Small intestine (tissue), 7 donors: ENCODE results near the gene TUBGCP5. TPM values are rescaled to one million over a fixed set of nuclear protein-coding genes. Genes with fewer than 3 reads are reported as not detected.
A peak's percentile ranks its signal among the peaks of the same experiment; 100 is the strongest.
"Not testable (repeated sequence)": the region's sequence is repeated elsewhere in the genome, so short reads cannot be mapped to it uniquely, and the experiment has no call there.

Experiments used
- DNase-seq, 2 donors: peaks; one replicate each; pipeline versions ENCODE4 v3.0.0 to v3.0.0-alpha.2; 2013
- FAIRE-seq: peaks from 2 replicates; lab custom pipeline; 2012; peaks lifted over from hg19 to GRCh38; lab: Jason Lieb, UNC
- H3K27ac ChIP-seq, 3 donors: one replicate each; pipeline ENCODE4 v1.5.1; 2013; ENCODE audit warnings: low read length in 2 of 3, mild to moderate bottlenecking in 2 of 3, control low read depth in 1 of 3, inconsistent platforms in 1 of 3, low read depth in 1 of 3, moderate library complexity in 1 of 3
- H3K27me3 ChIP-seq, 3 donors: one replicate each; pipeline ENCODE4 v1.6.1; 2013; ENCODE audit warnings: low read length in 3 of 3, inconsistent platforms in 1 of 3; ENCODE audit not compliant: control insufficient read depth in 3 of 3, insufficient read depth in 3 of 3
- H3K36me3 ChIP-seq, 3 donors: one replicate each; pipeline ENCODE4 v1.6.1; 2013; ENCODE audit warnings: low read length in 3 of 3, inconsistent platforms in 1 of 3, low read depth in 1 of 3, mild to moderate bottlenecking in 1 of 3, moderate library complexity in 1 of 3; ENCODE audit not compliant: control insufficient read depth in 3 of 3, insufficient read depth in 2 of 3
- H3K4me1 ChIP-seq, 3 donors: one replicate each; pipeline ENCODE4 v1.6.1; 2013; ENCODE audit warnings: low read length in 2 of 3, inconsistent platforms in 1 of 3, low read depth in 1 of 3, mild to moderate bottlenecking in 1 of 3, moderate library complexity in 1 of 3; ENCODE audit not compliant: control insufficient read depth in 3 of 3, insufficient read depth in 2 of 3
- H3K4me3 ChIP-seq, 3 donors: one replicate each; pipeline ENCODE4 v1.5.1; 2013; ENCODE audit warnings: low read length in 3 of 3, control low read depth in 1 of 3, inconsistent platforms in 1 of 3, low read depth in 1 of 3, mild to moderate bottlenecking in 1 of 3, moderate library complexity in 1 of 3
- H3K9me3 ChIP-seq, 2 donors: one replicate each; pipeline ENCODE4 v1.6.1; 2013; ENCODE audit warnings: low read depth in 1 of 2, low read length in 1 of 2; ENCODE audit not compliant: control insufficient read depth in 2 of 2, insufficient read depth in 1 of 2
- WGBS, 3 donors: extraction: QIAGEN DNeasy Blood & Tissue Kit; methylation state at CpG; one replicate each; pipeline ENCODE4 v1.1.7; 2013; 5-methylcytosine and 5-hydroxymethylcytosine counted together
- polyA plus RNA-seq, 4 donors: library from polyadenylated mRNA; stranded (reverse) in 3 of 4; unstranded in 1 of 4; fragments of 200-250 nt in 3 of 4; fragments of 120-200 nt in 1 of 4; gene quantifications; one replicate each; pipeline versions ENCODE4 v1.2.1 to v1.2.3, GENCODE V29; 2013
- donor health status: healthy with polysubstance abuse.
- donor health status: control.
- donor health status: control.
- donor health status: Bipolar disorder and iron deficiency.
- donor health status: healthy.

TUBGCP5 gene
- polyA plus RNA-seq, 4 donors = 3.0 to 16.6 (median 6.1) TPM

GRCh38 chr15:23038726-23039142, 635 bp downstream of the TUBGCP5 start:
- 2 to 4% (median 3%) methylated on average over 13 to 14 of the region's 14 CpGs for WGBS, 3 donors

GRCh38 chr15:23035964-23036566, 3.3 kb downstream of the TUBGCP5 start:
- Histone ChIP-seq H3K36me3 (peaks cover 5 to 19% (median 5%) of the 10 kb centered on the region in 3 donors), H3K4me3 (no peak overlapping the region), H3K9me3 (no peaks in the 10 kb centered on the region), H3K4me1 (no peaks in the 10 kb centered on the region), H3K27me3 (no peaks in the 10 kb centered on the region), H3K27ac (no peak overlapping the region)
- FAIRE-seq (no peak), DNase-seq (peak; percentile 31 to 64)
- 44 to 55% (median 49%) methylated on average over 5 of the region's 5 CpGs for WGBS, 3 donors

More at GRCh38 chr15:23038726-23039142, 635 bp downstream of the TUBGCP5 start:
- Histone ChIP-seq H3K9me3 (no peaks in the 10 kb centered on the region), H3K27me3 (no peaks in the 10 kb centered on the region), H3K27ac (peak overlapping the region; percentile 48 to 95 (median 92)), H3K36me3 (peaks cover 2 to 14% (median 3%) of the 10 kb centered on the region in 3 donors), H3K4me1 (no peaks in the 10 kb centered on the region), H3K4me3 (peak overlapping the region; percentile 55 to 96 (median 58))
- DNase-seq (peak in 1 of 2 donors; percentile 38), FAIRE-seq (no peak)

- Histone ChIP-seq H3K27ac (no peak overlapping the region), H3K4me3 (no peak overlapping the region), H3K4me1 (no peaks in the 10 kb centered on the region), H3K27me3 (no peaks in the 10 kb centered on the region), H3K9me3 (no peaks in the 10 kb centered on the region), H3K36me3 (peaks cover 5 to 27% (median 11%) of the 10 kb centered on the region in 3 donors)
- no peak for DNase-seq
- no peak for FAIRE-seq
- 91 to 96% (median 95%) methylated on average over 2 of the region's 2 CpGs for WGBS, 3 donors
Measured at GRCh38 chr15:23033979-23034378, 5.4 kb downstream of the TUBGCP5 start.

- peaks cover 16 to 32% (median 24%) of the 10 kb centered on the region in 3 donors for H3K36me3 ChIP-seq
- 88 to 97% (median 88%) methylated on average over 1 of the region's 1 CpG for WGBS, 3 donors
- no peak for DNase-seq
Measured at GRCh38 chr15:23026218-23026617, 13.2 kb downstream of the TUBGCP5 start.

DNA sequence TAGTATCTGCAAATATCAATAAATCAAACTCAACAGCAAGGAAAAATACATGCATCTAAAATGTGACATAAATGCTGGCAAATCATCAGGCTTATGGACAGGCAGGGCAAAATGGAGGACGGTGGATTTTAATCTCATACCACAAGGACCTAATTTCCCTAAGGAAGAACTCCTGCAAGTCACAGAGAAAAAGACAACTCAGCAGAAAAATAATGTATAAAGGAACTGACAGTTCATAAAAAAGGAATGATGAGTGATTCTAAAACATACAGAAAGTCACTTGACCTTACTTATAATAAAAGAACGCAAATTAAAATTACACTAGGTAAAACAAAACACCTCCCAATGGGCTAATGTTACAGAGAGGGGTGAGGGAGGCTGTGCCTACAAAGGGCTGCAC, 17.2 kb downstream of the TUBGCP5 start:
- Histone ChIP-seq H3K27me3 (no peaks in the 10 kb centered on the region), H3K4me3 (no peak overlapping the region), H3K36me3 (peaks cover 18 to 30% (median 22%) of the 10 kb centered on the region in 3 donors), H3K4me1 (no peaks in the 10 kb centered on the region), H3K9me3 (no peaks in the 10 kb centered on the region), H3K27ac (no peak overlapping the region)
- FAIRE-seq = no peak
- 92 to 96% (median 95%) methylated on average over 2 of the region's 2 CpGs for WGBS, 3 donors
- no peak for DNase-seq

More at GRCh38 chr15:23026218-23026617, 13.2 kb downstream of the TUBGCP5 start:
- Histone ChIP-seq H3K27me3 (no peaks in the 10 kb centered on the region), H3K9me3 (no peaks in the 10 kb centered on the region), H3K4me1 (no peaks in the 10 kb centered on the region), H3K4me3 (no peak overlapping the region), H3K27ac (no peak overlapping the region)
- FAIRE-seq = no peak

DNA sequence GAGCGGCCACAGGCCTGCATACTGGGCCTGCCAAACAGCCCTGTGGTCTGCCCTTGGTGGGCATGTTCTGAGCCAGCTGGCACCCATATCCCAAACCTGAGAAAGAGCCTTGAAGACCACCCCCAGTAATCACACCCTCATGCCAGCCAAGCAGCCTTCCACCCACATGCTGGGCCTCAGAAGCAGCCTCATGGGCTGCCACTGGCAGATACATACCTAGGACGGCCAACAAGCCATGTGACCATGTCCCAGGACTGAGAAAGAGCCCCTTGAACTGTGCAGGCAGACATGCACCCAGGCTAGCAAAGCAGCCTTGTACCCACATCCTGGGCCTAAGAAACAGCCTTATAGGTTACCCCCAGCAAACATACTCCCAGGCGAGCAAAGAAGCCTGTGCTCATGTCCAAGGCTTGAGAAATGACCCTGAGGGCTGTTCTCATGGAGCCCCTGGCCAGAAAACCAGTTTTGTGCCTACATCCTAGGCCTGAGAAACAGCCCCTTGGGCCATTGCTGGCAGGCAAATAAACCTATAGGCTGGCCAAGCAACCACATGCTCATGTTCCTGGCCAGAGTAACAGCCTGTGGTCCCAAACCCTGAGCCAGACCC, 24.9 kb downstream of the TUBGCP5 start:
- Histone ChIP-seq H3K4me1 (no peaks in the 10 kb centered on the region), H3K9me3 (no peaks in the 10 kb centered on the region), H3K4me3 (no peak overlapping the region), H3K36me3 (peaks cover 7 to 45% (median 12%) of the 10 kb centered on the region in 3 donors), H3K27ac (no peak overlapping the region), H3K27me3 (no peaks in the 10 kb centered on the region)
- no peak for DNase-seq
- 93 to 98% (median 95%) methylated on average over 3 of the region's 3 CpGs for WGBS, 3 donors
- no peak for FAIRE-seq

- H3K36me3 ChIP-seq = peaks cover 4 to 39% (median 12%) of the 10 kb centered on the region in 3 donors
- no peaks in the 10 kb centered on the region for H3K9me3 ChIP-seq
- H3K27ac ChIP-seq = no peak overlapping the region
- WGBS, 3 donors = 94 to 99% (median 96%) methylated on average over 5 of the region's 5 CpGs
- H3K4me1 ChIP-seq = no peaks in the 10 kb centered on the region
- H3K4me3 ChIP-seq = no peak overlapping the region
- no peak for DNase-seq
- FAIRE-seq = no peak
- H3K27me3 ChIP-seq = no peaks in the 10 kb centered on the region
Measured at GRCh38 chr15:23013681-23014080, 25.7 kb downstream of the TUBGCP5 start.

- not testable (repeated sequence) for H3K4me3 ChIP-seq, H3K9me3 ChIP-seq, H3K4me1 ChIP-seq, DNase-seq, H3K27ac ChIP-seq, FAIRE-seq, H3K27me3 ChIP-seq
- 95 to 96% (median 96%) methylated on average over 9 of the region's 9 CpGs for WGBS, 3 donors
- H3K36me3 ChIP-seq = peaks cover 5 to 44% (median 15%) of the 10 kb centered on the region in 3 donors
Measured at GRCh38 chr15:23012616-23013015, 26.8 kb downstream of the TUBGCP5 start.
